Measurements from ENCODE around the gene PLAGL1.
"Not testable (repeated sequence)": the region's sequence is repeated elsewhere in the genome, so short reads cannot be mapped to it uniquely, and the experiment has no call there.

The PLAGL1 gene

DNA sequence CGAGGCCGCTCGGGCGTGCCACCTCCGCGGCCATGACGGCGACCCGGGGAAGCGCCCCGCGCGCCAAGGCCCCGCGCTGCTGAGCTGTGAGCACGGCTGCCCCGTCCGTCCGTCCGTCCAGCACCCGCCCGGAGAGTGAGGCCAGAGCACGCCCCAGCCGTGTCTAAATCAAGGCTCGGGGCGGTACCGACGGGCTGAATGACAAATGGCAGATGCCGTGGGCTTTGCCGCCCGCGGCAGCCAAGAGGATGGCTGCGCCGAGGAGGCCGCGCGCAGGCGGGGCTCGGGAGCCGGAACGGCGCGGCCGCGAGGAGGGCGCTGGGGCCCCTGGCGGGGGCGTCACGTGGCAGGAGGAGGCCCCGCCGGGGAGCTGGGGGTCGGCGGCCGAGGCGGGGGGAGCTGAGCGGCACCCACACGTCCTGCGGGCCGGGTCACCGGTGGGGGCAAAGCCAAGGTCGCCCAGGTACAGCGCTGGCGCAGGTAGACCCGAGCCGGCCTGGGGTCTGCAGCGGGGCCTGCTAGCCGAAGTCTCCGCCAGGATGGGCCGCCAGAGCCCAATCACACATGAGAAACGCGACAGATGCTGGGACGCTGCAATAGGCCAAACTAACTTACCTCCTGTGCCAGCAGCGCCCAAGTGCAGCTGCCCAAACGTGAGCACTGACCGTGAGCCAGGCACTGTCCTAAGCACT is at the start of gene PLAGL1:
PLAGL1 (minus strand) TSS at position 140 of the 692 bp plus-strand sequence. CDS start 60,123 bp downstream, outside the sequence.
- peak; percentile 85 for DNase-seq

DNA sequence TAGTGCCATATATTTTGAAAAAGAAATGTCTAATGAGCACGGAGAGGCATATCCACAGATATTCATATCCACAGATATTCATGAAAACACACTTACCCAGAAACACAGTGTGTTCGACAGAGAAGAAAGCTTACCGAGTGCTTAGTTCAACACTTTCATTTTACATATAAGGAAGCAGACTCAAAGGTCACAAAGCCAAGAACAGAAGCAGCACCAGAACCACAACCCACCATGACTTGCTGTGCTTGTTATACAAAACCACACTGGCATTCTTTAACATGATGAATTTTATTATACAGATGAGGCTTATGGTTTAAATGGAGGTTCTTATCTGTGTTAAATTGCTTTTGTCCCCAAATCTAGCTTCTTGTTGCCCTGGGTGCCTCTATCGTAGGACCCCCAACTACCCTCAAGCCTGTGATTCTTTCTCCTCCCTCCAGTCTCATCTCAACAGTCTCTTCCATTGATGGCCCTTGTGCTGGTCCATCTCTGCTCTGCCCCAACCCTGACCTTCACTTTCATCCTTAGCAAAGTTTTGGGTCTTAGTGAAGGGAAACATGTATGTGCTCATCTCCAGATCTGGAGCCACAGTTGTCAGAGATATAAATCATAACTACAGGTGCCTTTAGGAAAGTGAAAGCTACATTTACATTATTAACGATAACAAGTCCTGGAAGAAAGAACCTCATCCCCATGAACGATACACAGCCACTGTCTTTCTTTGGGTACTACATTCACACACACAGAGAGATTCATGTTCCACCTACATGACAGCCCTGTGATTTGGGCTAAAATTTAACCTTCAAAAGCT is 47.3 kb upstream of the PLAGL1 start:
- no peak for DNase-seq

- DNase-seq: no peak
These were observed 45.5 kb upstream of the PLAGL1 start for GRCh38 chr6:144053601-144054000.

- DNase-seq: no peak
These were observed 44.4 kb upstream of the PLAGL1 start for GRCh38 chr6:144052488-144052887.

DNA sequence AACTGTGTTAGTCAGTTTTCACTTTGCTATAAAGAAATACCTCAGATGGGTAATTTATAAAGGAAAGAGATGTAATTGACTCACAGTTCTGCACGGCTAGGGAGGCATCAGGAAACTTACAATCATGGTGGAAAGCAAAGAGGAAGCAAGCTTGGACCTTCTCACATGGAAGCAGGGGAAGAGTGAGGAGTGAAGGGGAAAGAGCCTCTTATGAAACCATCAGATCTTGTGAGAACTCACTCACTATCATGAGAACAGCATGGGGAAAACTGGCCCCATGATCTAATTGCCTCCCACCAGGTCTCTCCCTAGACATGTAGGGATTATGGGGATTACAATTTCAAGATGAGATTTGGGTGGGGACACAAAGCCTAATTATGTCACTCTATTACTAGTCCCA is 41.3 kb upstream of the PLAGL1 start:
- DNase-seq: no peak

DNA sequence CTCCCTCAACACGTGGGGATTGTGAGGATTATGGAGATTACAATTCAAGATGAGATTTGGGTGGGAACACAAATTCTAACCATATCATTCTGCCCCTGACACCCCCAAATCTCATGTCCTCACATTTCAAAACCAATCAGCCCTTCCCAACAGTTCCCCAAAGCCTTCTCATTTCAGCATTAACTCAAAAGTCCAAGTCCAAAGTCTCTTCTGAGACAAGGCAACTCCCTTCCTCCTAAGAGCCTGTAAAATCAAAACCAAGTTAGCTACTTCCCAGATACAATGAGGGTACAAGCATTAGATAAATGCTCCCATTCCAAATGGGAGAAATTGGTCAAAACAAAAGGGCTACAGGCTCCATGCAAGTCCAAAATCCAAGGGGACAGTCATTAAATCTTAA is 39.6 kb upstream of the PLAGL1 start:
- DNase-seq: no peak

GRCh38 chr6:144046672-144047071 is 38.6 kb upstream of the PLAGL1 start:
- DNase-seq: not testable (repeated sequence)

- DNase-seq: not testable (repeated sequence)
These were observed 36.9 kb upstream of the PLAGL1 start for GRCh38 chr6:144044989-144045388.

DNA sequence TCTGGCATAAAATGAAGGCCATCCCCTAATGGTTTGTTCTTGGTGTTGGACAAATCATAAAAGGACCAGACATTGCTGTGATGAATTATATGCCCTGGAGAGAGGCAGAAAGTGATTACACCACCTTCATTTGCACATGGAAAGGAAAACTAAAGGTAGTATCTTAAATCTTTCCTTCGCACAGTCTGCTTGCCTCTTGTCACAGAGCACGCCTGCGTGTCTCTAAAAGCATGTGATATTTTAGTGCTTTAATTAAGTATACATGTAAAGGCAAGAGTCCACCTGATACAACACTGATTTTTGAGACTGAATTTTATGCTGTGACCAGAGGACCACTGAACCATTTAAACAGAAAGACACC is 28.8 kb upstream of the PLAGL1 start:
- DNase-seq: no peak

GRCh38 chr6:144036064-144036834 is 28.2 kb upstream of the PLAGL1 start:
- DNase-seq: no peak

DNA sequence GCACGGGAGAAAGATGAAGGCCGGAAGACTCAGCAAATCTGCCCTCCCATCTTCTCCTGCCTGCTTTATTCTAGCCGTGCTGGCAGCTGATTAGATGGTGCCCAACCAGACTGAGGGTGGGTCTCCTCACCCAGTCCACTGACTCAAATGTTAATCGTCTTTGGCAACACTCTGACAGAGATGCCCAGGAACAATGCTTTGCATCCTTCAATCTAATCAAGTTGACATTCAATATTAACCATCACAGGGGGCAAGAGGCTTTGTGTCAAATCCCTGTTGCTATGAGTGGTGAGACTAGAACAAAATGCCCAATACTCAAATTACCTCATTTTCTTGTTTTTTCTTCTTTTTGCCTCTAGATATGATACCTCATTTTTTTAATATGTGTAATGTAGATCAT is 27.4 kb upstream of the PLAGL1 start:
- no peak for DNase-seq

DNA sequence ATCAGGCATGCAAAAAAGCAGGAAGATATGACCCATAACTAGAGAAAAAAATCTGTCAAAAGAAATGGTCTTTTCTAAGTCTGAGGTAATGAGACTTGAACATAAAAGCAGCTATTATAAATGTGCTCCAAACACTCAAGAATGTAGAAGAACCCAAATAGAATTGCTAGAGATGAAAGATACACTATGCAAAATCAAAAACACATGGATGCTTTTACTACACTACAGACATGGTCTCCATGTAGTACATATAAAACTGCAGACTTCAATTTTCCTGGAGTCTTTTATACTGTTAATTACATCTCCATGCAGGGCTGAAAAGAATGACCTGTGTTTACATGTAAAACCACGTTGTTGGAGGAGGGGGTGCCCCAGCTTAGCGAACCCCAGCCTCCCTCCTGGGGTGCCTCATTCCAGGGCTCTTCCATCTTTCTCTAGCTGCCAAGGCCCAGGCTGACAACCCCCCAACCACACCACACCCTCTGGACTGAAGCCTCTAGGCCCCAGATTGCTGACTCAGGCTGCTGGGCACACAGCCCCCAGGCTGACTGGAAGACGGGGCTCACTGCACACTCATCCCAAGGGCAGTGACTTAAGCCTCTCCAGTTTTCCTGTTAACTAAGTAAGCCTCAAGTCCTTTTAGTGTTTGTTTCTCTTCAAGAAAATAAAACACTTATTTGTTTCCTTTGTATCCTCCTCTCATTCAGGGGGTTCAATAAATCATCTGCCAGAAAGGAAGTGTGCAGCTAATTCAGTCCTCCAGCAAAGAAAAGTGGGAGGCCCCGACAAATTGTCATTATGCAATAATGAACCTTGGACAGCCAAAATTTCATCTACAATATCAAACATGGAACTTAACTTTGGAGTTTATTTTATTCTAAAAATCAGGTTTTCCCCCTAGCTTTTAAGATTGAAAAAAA is 26.0 kb upstream of the PLAGL1 start:
- DNase-seq: no peak

DNA sequence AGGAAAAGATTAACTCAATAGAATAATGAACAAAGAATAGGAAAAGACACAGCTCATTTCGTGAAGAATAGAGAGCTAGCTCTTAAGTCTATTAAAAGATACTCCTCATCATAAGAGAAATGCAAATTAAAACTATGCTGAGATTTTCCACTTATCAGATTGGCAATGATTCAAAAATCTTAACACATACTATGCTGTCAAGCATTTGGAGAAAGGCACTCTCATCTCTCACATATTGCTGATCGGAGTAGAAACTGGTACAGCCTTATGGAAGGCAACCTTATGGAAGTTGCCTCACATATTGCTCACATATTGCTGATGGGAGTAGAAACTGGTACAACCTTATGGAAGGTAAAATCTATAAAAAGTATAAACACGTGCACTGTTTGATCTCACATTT is 21.4 kb upstream of the PLAGL1 start:
- no peak for DNase-seq

- no peak for DNase-seq
These were observed 20.0 kb upstream of the PLAGL1 start for GRCh38 chr6:144027932-144028587.

- DNase-seq: no peak
These were observed 15.2 kb upstream of the PLAGL1 start for GRCh38 chr6:144023216-144023615.

DNA sequence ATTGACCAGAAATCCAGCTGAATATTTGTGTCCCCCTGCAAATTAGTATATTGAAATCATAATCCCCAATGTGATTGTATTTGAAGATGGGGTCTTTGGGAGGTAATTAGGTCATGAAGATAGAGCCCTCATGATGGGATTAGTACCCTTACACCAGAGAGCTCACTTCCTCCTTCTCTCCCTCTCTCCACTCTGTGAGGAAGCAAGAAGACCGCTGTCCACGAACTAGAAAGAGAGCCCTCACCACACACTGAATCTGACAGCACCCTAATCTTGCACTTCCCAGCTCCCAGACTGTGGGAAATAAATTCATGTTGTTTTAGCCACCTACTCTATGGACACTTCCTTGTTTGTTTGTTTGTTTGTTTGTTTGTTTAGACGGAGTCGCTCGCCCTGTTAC is 11.9 kb upstream of the PLAGL1 start:
- no peak for DNase-seq

- no peak for DNase-seq
These were observed 9.4 kb upstream of the PLAGL1 start for GRCh38 chr6:144017166-144018094.

DNA sequence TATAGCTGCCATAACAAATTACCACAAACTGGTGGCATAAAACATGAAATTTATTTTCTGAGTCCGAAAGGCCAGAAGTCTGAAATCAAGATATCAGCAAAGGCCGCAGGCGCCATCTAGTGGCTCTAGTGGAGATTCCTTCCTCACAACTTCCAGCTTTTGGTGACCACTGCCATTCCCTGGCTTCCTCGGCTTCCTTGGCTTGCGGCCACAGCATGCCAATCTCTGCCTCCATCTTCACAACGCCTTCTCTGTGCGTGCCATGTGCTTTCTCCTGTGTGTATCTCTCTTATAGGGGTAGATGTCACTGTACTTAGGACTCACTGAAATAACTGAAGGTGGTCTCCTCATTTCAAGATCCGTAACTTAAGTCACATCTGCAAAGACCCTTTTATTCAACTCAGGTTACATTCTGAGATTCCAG is 5.4 kb upstream of the PLAGL1 start:
- DNase-seq: peak; percentile 85

DNA sequence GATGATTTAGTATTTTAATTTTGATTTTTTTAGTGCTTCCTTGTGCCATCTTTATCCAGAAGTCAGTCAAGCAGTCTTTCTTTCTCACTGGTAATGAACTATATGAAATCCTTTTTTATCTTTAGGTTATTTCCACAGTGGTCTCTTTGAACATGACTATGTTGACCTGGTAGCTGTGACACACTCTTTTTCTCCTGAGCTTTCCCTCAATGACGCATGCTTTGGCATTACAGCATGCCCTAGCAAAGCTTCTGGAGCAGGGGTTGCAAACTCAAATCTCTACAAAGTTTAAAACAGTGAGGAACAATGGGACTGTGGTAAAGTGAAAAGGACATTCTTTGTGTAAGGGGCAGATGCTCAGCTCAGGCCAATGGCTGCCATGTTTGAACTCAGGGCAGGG is 4.5 kb upstream of the PLAGL1 start:
- DNase-seq: no peak

GRCh38 chr6:144009628-144010027 is 1.6 kb upstream of the PLAGL1 start:
- DNase-seq: not testable (repeated sequence)

- no peak for DNase-seq
These were observed 787 bp upstream of the PLAGL1 start for GRCh38 chr6:144008846-144009245.

Measured in DMS53 (cell line).